Astrocyte (in vitro differentiated cells and primary cell): ENCODE data around the gene ARF3.

ENCODE experiments used
- EZH2 ChIP-seq: IDR thresholded peaks from 2 replicates; pipeline ENCODE4 v1.6.1; 2012; ENCODE audit warnings: mild to moderate bottlenecking, low read length, inconsistent platforms; ENCODE audit not compliant: insufficient read depth
- TF ChIP-seq, protein P1 (sequence below): IDR thresholded peaks from 2 replicates; pipeline ENCODE4 v1.5.1; 2011; ENCODE audit warnings: low read depth, mild to moderate bottlenecking, inconsistent platforms, low read length, moderate library complexity; ENCODE audit not compliant: insufficient read depth

DNA sequence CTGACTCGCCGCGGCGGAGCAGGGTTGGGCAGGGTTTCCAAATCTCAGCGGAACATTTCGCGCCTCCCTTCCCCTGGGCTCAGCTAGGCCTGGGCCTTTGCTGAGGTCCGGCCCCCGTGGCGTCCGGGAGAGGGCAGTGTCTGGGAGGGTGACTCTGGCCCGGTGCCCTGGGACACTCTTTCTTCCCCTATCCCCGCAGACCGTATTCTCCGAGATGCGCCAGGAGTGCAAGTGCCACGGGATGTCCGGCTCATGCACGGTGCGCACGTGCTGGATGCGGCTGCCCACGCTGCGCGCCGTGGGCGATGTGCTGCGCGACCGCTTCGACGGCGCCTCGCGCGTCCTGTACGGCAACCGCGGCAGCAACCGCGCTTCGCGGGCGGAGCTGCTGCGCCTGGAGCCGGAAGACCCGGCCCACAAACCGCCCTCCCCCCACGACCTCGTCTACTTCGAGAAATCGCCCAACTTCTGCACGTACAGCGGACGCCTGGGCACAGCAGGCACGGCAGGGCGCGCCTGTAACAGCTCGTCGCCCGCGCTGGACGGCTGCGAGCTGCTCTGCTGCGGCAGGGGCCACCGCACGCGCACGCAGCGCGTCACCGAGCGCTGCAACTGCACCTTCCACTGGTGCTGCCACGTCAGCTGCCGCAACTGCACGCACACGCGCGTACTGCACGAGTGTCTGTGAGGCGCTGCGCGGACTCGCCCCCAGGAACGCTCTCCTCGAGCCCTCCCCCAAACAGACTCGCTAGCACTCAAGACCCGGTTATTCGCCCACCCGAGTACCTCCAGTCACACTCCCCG, 23.9 kb upstream of the ARF3 start:
- TF ChIP-seq, protein P1, sequence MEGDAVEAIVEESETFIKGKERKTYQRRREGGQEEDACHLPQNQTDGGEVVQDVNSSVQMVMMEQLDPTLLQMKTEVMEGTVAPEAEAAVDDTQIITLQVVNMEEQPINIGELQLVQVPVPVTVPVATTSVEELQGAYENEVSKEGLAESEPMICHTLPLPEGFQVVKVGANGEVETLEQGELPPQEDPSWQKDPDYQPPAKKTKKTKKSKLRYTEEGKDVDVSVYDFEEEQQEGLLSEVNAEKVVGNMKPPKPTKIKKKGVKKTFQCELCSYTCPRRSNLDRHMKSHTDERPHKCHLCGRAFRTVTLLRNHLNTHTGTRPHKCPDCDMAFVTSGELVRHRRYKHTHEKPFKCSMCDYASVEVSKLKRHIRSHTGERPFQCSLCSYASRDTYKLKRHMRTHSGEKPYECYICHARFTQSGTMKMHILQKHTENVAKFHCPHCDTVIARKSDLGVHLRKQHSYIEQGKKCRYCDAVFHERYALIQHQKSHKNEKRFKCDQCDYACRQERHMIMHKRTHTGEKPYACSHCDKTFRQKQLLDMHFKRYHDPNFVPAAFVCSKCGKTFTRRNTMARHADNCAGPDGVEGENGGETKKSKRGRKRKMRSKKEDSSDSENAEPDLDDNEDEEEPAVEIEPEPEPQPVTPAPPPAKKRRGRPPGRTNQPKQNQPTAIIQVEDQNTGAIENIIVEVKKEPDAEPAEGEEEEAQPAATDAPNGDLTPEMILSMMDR, result no peak
- peak; percentile 26 for TF ChIP-seq EZH2
